GM21786 (cell line): Measurements from ENCODE around the gene ALDH4A1.

Experiments used
- ATAC-seq: cut with Tn5 transposase; IDR thresholded peaks from one replicate; pipeline ENCODE4 v1.9.1; 2021; ENCODE audit not compliant: unreplicated experiment

Gene ALDH4A1

DNA sequence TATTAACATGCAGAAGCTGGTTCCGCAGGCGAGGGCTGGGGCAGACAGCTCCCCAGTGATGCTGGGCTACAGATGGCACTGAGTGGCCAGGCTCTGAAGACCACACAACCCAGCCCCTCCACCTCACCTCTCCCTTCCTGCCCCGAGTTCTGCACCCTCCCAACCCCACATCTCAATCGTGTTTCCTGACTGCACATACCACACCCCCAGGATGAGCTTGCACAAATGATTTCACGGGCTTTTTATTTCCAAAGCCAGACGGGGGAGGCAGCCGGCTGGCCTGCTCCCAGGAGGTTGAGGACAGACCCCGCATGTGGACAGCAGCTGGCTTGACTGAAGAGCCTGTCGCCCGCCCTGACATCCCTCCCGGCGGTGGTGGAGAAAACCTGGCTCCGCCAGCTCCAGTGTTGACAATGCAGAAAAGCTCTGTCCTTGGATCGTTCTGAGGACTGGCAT, 21.4 kb upstream of the ALDH4A1 start:
- ATAC-seq, result no peak

DNA sequence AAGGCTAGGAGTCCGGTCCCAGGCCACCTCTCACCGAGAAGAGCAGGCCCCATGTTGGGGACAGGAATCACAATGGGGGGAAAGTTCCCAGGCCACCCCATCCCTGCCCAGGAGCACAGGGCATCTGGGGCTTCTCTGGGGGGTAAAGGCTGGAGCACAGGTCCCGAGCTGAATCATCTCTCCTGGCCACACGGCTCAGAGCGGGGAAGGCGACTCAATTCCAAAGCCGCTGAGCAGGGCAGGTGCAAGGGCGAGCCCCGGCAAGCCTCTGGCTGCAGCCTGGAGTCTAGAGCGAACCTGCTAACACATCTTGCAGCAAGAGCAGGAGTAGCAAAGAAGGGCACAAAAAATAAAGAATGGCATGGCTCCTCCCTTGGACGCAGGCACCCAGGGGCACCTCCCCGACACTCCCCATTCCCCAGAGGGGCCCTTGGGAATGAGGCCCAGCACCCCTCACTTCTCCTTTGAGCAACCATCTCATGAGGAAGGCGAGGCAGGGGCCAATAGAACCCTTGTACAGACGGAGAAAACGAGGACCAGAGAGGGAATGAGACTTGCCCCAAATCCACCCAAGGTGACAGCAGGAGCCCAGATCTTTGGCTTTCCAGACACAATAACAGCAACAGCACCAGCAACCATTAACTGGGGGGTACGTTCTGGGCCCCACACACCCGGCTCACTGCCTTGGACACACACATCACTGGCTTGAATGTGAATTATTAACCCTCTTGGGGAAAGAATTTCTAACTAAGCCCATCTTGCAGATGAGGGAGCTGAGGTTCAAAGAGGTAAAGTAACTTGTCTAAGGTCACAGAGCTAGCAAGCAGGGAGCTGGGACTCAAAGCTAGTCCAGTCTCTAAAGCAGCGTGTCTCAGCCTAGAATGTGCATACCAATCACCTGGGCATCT, 20.7 kb upstream of the ALDH4A1 start:
- ATAC-seq, result no peak

DNA sequence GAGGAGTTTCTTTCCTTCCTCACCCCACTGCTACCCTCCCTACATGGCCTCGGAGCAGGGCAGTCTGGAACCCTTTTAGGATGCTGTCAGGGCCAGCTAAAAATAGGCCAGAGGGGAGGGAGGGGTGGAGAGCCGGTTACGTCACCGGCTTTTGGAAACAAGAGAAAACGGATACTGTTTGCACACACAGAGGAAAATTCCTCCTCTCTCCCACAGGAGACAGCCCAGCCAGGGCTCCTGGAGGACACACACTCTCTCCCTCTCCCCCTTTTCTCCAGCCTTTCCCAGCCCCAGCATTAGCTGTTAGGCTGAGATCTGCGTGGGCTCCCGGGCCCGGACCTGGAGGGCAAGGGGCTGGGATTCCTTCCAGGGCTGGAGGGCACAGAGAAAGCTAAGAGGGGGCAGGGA, 20.0 kb upstream of the ALDH4A1 start:
- ATAC-seq, result no peak

GRCh38 chr1:18921516-18922251, 19.3 kb upstream of the ALDH4A1 start:
- no peak for ATAC-seq

GRCh38 chr1:18920931-18921330, 18.6 kb upstream of the ALDH4A1 start:
- ATAC-seq, result no peak

- ATAC-seq, result no peak
Observed at GRCh38 chr1:18919956-18920355, 17.6 kb upstream of the ALDH4A1 start.

GRCh38 chr1:18919197-18919905, 17.0 kb upstream of the ALDH4A1 start:
- no peak for ATAC-seq

DNA sequence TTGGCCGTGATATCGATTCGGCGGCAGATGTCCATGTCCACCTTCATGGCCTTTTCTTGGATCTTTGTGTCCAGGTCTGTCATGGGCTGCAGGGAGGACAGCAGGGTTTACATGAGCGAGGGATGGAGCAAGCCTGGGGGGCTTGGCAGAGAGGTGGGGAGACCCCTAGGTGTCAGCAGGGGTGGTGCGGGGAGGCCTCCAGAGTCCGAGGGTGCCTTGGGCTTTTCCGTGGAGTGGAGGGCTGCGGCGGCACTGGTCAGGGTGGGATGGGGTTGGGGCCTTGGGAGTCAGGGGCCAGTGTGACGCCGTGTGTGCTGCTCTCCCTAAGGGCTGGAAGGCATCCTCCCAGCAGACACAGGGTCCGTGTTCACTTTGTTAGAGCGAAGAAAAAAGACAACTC, 16.1 kb upstream of the ALDH4A1 start:
- ATAC-seq, result no peak

DNA sequence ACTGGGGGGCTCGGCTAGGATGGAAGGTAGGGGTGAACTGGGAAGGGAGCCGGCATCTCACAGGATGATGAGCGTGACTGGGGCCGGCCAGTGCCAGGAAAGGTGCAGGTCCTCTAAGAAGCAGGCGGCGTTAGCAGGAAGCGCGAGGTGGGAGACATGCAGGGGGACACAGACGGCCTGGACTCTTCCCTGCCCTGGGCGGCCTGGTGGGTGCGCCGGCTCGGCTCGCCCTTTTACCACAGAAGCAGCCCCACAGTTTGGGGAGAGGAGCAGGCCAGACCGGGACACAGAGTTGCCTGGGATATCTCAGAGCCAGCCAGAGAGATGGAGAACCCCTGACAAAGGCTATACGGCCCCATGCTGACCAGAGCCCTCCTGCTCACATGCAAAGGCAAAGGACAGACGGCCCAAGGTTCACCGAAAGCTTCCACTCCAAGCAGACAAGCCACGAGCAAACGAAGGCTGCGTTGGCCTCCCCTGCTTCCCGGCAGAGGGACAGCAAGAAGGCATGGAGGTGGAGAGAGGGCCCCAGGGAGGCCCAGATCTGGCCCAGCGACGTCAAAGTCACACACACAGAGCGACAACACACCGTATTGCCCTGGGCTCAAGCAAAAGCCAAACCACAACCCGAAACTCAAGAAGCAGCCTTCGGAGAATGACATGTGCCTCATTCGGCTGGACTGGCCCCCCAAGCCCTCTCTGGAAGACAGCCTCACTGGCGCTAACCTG, 14.9 kb upstream of the ALDH4A1 start:
- no peak for ATAC-seq

GRCh38 chr1:18915341-18915740, 13.0 kb upstream of the ALDH4A1 start:
- ATAC-seq, result no peak

GRCh38 chr1:18913065-18913835, 10.9 kb upstream of the ALDH4A1 start:
- peak; percentile 52 for ATAC-seq

DNA sequence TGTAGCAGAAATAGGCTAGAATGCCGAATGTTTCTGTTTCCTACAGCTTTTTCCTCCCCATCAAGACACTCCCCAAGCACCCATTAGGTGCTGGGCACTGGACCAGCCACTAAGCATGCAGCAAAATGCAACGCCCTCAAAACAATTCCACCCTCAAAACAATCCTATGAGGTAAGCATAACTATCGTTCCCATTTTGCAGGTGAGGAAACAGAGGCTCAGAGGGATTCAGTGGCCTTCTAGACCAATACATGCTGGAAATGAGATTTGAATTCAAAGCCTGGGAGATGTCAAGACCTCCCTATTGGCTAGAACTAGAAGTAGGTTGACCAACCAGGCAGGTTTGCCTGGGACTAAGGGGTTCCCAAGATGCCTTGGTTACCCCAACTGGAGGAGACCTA, 10.2 kb upstream of the ALDH4A1 start:
- ATAC-seq, result no peak

GRCh38 chr1:18908911-18909771, 6.8 kb upstream of the ALDH4A1 start:
- no peak for ATAC-seq

GRCh38 chr1:18907917-18908845, 5.8 kb upstream of the ALDH4A1 start:
- no peak for ATAC-seq

DNA sequence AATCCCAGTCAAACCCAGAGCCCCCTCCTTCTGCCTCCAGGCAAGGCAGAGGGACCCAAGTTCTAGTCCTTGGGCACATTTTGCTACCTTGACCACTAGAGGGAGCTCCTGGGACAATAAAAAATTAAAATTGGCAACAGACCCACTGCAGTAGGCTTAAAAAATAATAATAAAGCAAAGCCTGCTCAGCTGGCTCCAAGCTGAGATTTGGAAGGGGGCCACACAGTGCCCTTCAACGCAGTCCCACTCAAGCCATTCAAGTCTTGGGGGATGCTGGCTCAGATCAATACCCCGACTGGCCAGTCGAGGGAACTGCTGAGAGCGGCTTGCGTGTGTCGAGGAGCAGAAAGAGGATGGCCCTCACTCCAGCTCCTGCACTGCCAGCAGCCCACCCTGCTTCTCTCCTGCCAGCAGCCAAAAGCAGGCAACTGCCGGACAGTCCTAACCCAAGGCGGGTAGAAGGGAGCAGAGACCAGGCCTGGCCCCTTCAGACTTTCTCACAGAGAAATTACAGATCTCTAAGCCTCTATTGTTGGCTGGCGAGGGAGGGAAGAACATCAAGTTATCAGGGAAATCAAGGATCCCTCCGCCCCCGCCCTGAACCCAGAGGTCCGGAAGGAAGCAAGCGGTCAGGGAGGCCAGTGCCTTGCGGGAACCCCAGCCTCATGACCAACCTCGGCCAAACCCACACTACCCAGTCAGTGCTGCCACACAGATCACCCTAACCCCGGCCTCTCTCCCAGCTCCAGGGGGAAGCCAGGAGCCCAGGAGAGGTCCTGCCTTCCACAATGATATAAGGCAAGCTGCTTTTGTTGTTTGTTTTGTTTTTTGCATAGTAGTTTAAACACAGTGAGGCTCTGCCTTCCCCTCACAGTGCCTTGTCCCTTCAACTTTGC, 4.9 kb upstream of the ALDH4A1 start:
- no peak for ATAC-seq

DNA sequence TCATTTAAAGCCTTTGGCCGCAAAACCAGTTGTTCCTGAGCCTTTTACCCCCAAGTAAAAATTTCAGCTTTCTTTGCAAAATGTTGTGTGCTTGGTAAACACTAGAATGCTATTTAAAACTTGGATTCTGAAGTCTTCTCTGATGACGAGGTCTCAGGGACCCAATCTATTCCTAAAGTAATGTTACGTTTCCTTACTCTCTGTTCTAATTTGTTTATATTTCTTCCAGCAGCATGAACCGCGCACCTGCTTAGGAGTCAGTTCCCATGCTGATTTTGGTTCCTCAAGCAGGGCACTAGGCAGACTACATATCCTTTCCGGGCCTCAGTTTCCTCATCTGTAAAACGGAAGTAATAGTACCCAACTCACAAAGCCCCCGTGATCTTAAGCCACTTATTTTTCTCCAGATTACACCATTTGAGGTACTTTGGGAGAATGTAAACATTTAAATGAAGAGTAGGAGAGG, 969 bp upstream of the ALDH4A1 start:
- no peak for ATAC-seq

- ATAC-seq, result peak; percentile 21
Observed at GRCh38 chr1:18901952-18902522, 318 bp downstream of the ALDH4A1 start.
